ENCODE measurements around the gene DNAJC4.

Gene DNAJC4

GRCh38 chr11:64230985-64231365 lies 627 bp downstream of the DNAJC4 start:
- no peak for DNase-seq

GRCh38 chr11:64231546-64231945 lies 1.2 kb downstream of the DNAJC4 start:
- DNase-seq: no peak

DNA sequence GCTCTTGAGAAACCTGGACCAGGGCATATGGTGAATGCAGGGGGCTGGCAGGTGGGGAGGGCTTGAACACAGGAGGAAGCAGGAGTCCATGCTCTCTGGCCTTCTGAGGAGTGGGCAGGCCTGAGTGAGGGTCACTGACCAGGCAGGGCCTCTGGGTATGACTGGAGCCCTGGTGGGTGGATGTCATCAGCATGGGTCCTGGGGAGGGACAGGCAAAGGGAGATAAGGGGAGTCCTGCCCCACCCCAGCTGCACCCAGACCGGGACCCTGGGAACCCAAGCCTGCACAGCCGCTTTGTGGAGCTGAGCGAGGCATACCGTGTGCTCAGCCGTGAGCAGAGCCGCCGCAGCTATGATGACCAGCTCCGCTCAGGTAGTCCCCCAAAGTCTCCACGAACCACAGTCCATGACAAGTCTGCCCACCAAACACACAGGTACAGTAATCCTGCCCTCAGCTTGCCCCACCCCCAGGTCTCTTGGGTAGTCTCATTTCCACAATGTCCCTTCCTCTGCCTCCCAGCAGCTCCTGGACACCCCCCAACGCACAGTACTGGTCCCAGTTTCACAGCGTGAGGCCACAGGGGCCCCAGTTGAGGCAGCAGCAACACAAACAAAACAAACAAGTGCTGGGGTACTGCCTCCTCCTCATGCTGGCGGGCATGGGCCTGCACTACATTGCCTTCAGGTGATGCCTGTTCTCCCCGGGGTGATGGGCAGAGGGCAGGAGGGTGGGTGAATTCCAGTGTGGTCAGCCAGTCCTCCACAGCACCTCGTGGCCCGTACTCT lies 2.0 kb downstream of the DNAJC4 start:
- no peak for DNase-seq

DNA sequence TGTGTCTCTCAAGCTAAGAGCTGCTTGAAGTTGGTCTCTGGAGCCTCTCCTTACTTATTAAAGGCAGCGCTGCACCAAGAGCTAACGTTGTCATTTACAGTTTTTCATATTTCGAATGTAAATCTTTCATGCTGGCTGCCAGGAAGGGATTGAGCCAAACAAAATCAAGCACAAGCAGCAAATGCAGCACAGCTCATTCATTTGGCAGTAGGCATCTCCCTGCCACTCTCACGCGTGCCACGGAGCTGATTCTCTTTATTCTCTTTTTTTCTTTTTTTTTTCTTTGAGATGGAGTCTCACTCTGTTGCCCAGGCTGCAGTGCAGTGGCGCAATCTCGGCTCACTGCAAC lies 2.6 kb downstream of the DNAJC4 start:
- no peak for DNase-seq

- DNase-seq: no peak
Observed at GRCh38 chr11:64233913-64234586, 3.7 kb downstream of the DNAJC4 start, which contains the start of gene VEGFB. Gene VEGFB, plus strand, starts transcription at chr11:64234584. Its CDS starts 250 bp downstream, at chr11:64234834.

- DNase-seq: peak; percentile 30
Observed at GRCh38 chr11:64234647-64235379, 4.5 kb downstream of the DNAJC4 start.

- DNase-seq: peak; percentile 32
Observed at GRCh38 chr11:64235437-64236161, 5.3 kb downstream of the DNAJC4 start.

DNA sequence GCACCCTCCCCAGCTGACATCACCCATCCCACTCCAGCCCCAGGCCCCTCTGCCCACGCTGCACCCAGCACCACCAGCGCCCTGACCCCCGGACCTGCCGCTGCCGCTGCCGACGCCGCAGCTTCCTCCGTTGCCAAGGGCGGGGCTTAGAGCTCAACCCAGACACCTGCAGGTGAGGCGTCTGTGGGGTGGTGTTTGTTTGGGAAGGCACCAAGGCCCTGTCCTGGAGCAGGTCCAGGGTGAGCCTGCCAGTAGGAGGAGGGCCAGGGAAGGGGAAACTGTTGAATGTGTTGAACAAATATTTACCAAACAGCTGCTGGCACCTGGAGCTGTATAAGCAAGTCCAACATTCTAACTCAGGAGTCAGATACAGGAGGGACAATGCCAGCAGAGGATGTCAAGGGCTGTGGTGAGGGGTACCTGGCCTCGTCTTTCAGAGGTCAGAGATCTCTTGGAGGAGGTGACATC lies 7.2 kb downstream of the DNAJC4 start:
- DNase-seq: peak; percentile 98

GRCh38 chr11:64238076-64238475 lies 7.7 kb downstream of the DNAJC4 start:
- peak; percentile 28 for DNase-seq

- no peak for DNase-seq
Observed at GRCh38 chr11:64238999-64239398, 8.7 kb downstream of the DNAJC4 start.

- peak; percentile 82 for DNase-seq
Observed at GRCh38 chr11:64239662-64240434, 9.5 kb downstream of the DNAJC4 start.

DNA sequence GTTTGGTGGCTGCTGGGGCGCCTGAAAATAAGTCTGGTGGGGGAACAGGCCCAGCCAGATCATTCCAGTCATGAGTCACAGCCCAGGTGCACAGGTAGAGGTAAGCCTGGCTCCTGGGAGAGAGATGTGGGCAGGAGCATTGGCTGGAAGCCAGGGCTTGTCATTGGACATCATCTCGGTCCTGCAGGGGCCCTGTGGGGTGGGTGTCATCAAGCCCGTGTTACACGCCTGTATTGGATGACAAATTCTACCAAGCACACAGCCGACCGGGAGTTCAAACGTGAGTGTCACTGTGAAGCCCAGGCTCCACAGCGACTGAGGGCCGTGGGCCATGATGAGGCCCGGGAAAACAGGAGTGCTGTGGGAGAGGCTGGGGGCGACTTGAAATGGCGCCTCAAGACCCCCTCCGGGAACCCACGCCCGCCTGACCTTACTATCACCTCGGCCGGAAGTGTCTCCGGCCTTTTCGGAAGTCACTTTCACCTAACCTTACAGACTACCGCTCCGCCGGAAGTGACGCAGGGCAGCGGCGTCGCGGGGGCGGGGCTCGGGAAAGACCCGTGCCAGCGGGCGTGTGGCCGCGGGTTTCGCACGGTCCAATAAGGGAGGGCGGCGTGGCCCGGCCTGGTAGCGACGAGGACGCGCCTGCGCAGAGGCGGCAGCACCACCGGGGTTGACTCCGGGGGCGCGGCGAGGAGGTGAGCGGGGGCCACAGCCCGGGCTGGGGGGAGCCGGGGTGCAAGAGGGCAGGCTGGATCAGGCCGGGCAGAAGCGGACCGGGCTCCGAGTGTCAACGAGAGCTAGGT lies 10.3 kb downstream of the DNAJC4 start, which contains the start of gene FKBP2:
TSS of gene FKBP2 (plus strand) at position 661 of the 806 bp plus-strand sequence. CDS start 1,293 bp downstream, outside the sequence.
- DNase-seq: peak; percentile 95

DNA sequence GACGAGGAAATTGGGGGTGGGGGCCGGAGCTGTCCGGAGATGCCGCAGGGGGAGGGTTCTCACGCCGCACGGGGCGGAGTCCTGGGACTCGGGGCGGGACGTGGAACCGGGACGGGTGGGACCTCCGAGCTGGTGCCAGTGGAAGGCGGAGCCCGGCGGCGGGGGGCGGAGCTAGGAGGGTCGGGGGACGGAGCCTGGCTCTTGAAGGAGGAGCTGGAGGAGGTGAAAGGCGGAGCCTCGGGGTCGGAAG lies 10.8 kb downstream of the DNAJC4 start:
- DNase-seq: peak; percentile 97

DNA sequence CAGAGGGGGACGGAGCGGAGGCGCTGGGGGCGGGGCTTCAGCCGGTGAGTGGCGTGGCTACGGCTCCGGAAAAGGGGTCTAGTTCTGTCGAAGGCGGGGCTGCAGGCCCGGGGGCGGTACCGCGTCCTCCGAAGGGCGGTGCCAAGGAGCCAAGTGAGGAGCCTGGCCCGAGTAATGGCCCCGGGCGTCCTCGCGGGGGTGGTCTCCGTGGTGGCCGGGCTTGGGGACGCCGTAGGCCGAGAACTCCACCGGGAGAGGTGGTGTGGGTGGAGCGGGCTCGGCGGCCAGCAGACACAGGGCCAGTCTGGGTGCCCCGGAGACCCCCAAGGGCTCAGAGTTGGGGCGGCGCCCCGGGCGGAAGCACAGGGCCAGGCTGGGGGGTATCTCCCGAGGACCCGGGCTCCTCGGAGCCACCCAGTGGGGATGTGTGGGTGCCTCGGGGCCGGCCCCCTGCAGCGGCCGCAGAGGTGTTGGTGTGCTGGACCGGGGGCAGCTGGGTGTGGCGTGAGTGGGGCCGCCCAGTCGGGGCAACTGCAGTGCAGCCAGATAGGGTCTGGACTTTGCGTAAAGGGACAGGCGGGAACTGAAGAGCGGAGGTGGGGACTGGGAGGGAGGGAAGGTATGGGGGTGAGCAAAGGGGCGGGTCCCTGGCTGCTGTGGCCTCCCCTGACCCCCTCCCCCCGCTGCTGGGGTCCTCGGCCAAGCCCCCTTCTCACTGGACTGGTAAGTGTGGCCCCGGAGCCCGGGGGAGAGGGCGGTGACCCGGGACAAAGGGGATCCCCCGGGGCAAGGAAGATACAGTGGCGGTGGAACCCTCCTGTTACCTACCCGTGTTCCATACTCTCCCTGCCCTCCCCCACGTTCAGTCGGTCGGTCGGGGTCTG lies 11.4 kb downstream of the DNAJC4 start:
- DNase-seq: no peak

GRCh38 chr11:64243236-64243854 lies 13.0 kb downstream of the DNAJC4 start:
- DNase-seq: no peak

- DNase-seq: no peak
Observed at GRCh38 chr11:64244107-64244506, 13.8 kb downstream of the DNAJC4 start.

GRCh38 chr11:64244966-64245365 lies 14.6 kb downstream of the DNAJC4 start:
- DNase-seq: no peak

DNA sequence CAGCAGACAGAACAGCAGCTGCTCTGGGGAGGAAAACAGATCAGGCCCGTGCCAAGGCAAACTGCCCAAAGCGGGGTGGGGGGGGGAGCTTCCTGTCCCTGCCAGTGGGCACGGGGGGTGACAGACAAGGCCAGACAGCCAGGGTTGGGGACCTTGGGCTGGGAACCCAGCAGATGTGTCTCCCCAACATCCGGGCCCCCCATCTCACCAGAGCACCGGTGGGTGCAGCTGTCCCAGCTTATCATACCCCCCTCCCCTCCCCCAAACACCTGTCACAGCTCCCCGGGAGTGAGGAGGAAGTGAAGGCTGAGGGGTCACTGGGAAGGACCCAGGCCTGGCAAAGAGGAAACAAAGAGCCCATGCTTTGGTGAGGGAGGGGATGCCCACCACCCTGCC lies 15.1 kb downstream of the DNAJC4 start:
- peak; percentile 61 for DNase-seq

- peak; percentile 68 for DNase-seq
Observed at GRCh38 chr11:64245797-64246620, 15.7 kb downstream of the DNAJC4 start.
